GM21360 (cell line): ENCODE measurements around the gene GARNL3.
A peak's percentile ranks its signal among the peaks of the same experiment; 100 is the strongest.

Experiments used
- ATAC-seq: cut with Tn5 transposase; IDR thresholded peaks from one replicate; pipeline ENCODE4 v1.9.1; 2021; ENCODE audit warnings: mild to moderate bottlenecking, moderate library complexity; ENCODE audit not compliant: unreplicated experiment

Gene GARNL3

DNA sequence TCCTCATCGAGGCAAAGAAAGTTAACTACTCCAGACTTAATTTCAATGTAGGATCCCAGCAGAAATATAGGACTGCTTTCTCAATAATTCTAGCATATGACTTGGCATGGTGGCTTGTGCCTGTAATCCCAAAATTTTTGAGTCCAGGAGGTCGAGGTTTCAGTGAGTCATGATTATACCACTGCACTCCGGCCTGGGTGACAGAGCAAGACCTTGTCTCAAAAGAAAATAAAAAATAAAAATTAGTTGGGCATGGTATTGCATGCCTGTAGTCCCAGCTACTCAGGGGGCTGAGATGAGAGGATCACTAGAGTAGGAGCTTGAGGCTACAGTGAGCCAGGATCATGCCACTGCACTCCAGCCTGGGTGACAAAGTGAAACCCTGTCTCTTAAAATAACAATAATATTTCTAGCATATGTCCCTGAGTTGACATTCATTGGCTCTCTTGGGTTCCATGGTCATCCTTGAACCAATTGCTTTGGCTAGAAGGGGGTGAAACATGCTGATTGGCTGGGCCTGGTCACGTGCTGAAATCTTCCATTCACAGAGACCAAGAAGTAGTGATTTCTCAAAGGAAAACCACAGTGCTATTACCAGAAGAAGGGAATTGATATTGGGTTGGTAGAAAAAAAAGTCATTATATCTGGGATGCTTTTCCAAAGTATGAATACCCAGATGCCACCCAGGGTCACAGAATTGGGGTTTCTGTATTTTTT is 31.6 kb upstream of the GARNL3 start:
- no peak for ATAC-seq

DNA sequence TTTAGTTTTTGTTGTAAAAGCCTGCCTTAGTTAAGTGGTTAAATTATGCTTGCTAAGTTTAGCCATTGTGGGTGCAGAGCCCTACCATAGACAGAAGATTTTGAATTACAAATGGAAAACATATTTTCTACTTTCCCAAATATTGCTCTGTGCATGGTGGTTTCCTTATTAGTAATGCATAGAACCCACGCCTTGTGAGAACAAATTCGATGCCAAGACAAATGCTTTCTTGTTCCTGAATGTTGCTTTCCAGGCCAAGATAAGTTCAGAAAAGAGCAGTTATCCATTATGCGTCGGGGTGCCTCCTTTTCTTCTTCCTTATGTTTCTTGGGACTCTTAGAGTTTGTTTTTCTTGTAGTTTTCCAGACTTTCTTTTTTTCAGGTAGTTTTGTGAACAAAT is 31.0 kb upstream of the GARNL3 start:
- no peak for ATAC-seq

DNA sequence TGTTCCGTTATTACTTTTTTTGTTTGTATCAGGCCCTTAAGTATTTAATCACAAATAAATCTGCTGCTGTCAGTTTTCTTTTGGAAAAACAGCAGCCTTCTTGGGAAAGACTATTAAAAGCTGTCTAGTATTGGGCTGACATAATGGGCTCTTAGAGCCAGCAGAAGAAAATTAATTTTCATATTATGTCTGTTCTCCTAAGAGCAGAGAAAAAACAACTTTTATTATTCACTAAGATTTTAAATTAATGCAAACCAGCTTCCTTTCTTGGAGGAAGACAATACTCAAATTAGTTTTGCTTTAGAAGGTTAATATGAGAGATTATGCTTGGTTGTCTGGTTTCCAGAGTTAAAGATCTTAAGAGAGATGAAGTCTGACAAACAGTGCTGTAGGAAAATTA is 30.6 kb upstream of the GARNL3 start:
- no peak for ATAC-seq

GRCh38 chr9:127237801-127238200 is 26.8 kb upstream of the GARNL3 start:
- ATAC-seq, result no peak

DNA sequence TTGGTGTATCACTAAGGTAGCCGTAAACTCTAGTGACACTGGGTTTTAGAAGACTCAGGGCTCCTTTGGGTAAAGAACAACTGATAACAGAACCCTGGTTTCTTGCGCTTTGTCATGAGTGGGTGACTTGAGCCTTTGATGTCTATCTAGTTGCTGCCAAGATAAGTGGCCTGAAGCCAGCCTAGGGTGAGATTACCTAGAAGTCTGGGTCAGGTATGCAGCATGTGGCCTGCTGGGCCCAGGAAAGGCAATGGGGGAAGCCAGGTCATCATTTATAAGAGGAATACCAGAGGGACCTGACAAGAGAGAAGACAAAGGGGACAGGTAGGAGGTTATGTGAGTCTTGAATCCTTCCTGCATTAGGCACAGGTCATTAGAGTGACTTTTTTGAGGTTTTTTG is 23.2 kb upstream of the GARNL3 start:
- ATAC-seq, result no peak

DNA sequence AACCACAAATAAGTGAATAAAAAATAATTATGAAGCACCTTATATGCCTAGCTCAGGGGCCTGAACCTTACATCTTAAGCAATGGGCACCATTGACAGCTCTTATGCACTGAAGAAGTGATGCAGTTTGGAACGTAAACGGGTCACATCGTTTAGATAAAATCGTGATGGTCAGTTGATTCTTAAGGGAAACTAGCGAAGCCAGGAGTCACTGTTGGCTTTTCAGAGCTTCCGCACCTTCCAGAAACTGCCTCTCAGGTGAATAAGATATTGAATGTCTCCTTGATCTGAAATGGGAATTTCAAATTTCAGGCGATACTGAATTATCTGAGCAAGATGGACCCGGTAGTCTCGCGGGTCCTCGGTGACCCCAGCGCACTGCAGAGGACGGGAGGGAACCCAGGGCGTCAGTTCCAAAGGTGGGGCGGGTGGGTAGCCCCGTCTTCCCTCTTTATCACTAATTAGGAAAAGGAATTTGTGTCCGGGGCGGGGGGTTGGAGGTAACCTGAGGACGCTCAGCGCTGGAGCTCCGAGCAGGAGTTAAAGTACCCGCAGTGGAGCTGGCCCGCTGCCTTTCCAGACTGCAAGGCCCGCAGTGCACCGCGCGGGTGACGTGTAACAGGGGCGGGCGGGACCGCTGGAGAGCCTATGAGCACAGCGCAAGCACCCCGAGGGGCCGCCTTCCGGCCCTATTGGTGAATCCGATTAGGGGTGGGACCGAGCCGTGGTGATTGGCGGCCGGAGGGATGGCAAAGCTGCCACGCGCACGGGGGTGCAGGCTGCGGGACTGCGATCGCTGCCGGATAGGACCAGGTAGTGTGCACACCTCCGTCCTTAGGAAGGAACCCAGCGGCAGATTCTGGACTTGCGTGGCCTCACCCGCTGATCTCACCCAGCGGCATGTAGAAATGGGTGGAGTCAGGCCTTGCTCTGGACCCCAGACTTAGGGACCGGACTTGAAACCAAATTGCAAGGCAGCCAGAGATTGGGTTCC is 19.7 kb upstream of the GARNL3 start:
- peak; percentile 98 for ATAC-seq

DNA sequence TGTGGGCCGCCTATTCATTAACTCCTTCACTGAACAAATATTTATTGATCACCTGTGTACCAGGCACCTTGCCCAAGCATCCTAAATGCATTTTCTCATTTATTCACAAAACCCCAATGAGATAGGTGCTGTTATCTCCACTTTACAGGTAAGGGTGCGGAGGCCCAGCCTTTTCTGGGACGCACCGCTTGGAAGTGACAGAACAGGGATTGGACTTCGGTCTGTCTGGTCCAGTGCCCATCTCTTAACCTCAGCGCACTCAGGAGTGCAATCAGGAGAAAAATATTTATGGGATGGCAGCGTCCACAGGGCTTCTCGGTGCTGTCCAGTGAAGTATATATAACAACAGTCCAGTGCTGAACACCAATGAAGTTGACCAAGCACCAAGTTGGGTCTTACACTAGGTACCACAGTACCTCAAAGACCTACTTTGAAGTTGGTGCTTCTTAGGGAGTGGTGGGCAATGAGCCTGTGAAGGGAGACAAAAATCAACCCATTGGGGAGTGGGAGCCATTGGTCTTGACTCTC is 18.9 kb upstream of the GARNL3 start:
- ATAC-seq, result no peak

DNA sequence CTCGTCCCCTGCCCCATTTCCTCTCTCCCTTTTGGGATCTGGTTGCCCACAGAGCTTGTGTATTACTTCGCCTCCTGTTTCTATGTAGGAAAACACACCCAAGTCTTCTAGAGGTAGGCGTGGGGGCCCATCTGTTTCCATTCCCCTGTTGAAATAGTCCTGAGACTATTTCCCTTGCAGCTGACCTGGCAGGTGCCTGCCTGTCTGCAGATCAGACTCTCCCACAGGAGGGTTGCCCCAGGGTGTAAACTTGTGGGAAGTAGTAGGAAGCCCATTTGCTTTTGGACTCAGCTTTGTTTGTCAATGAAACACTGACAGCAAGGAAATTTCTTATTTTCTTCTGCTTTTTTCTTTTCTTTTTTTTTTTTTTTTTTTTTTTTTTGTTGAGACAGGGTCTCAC is 16.3 kb upstream of the GARNL3 start:
- no peak for ATAC-seq

GRCh38 chr9:127249877-127250276 is 14.7 kb upstream of the GARNL3 start:
- no peak for ATAC-seq

DNA sequence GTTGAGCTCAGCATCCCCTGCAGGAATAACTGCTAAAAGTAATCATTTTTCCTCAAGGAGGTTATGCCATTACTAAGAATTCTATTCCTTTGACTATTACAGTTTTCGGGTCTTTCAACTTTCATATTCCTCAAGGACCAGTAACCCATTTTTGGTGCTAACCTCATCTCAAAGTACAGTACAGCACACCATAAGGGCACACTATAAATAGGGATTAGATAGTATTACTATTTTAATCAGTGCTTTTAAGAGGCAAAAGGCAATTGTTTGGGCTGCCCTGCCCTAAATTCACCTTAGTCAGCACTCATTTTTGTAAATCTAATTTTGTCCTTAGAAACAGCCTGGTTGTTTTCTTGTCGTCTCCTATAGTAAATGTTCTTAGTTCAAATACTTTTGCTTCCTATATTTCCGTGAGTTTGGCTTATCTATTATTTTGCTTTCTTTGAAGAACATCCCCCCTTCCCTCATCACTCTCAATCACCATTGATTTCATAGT is 13.6 kb upstream of the GARNL3 start:
- ATAC-seq, result no peak

- ATAC-seq, result no peak
These were observed 11.9 kb upstream of the GARNL3 start for GRCh38 chr9:127252410-127253318.

GRCh38 chr9:127253446-127253845 is 11.1 kb upstream of the GARNL3 start:
- ATAC-seq, result no peak

GRCh38 chr9:127255692-127256091 is 8.9 kb upstream of the GARNL3 start:
- no peak for ATAC-seq

GRCh38 chr9:127256324-127256723 is 8.2 kb upstream of the GARNL3 start:
- ATAC-seq, result no peak

DNA sequence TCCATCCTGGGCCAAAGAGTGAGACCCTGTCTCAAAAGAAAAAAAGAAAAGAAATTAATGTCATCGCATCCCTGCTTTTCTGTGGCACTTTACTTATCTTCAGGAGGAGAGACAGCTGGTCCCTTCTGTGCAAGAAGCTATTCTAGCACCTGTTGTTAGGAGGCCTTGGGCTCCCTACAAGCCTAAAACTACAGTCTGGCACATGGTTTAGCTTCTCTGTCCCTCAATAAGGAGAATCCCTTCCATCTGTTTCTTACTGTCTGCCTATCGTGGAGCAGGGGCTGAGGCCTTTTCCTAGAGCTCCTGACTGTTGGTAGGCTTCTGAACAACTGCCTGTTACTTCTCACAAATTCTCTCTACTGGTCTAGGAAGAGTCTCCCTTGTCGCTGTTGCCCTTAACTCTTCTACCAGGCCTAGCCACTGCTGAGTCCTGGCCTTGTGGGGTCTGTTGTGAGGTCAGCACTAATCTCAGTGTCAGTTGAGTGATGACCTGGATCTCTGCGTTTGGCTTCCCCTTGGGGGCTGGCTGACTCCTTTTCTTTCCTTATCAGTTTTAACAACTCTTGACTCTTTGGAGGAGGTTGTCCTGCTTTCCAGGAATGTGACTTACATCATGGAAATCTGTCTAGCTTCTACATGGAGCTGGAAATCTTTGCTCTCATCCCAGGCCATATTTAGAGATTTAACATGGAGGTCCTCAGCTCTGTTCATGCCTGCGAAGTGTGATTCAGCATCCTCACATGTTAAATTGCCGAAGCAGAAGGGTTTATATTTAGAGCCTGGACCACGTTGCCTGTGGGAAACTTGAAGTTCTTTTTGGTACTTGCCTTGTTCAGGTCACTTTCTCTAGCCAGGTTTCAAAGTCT is 5.7 kb upstream of the GARNL3 start:
- no peak for ATAC-seq

DNA sequence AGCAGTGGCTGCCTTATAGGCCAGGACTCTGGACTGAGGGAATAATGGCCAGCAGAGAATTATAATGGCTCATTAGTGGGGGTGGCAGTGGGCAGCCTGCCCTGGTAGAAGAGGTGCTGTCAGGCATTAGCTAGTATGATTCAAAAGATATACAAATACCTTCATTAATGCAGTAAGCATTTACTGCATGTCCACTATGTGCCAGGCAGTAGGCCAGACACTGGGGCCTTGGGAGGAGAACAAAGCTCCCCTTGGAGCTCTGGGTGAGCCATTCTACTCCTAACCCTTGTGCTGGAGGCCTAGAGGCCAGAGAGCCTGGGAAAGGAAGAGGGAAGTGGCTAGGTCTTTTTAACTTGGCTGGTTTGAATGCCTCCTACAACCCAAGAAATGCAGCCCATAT is 2.0 kb upstream of the GARNL3 start:
- no peak for ATAC-seq

DNA sequence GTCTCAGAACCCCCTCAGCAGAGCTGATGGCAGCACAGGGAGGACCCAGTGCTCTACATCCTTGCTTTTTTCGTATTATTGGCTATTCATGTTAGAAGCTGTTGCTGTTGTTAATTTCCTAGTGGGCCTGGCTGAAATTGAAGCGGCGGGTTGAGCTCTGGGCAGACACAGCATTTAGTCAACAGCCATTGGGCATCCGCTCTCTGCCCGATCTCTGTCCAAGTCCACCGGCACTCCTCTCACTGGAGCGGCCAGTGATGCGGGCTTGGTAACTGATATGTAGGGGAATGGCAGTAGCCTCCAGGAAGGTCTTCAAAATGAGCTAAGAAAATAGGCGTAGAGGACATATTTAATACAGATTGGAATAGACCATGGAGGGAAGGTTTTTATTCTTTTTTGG is 1.3 kb upstream of the GARNL3 start:
- ATAC-seq, result no peak

DNA sequence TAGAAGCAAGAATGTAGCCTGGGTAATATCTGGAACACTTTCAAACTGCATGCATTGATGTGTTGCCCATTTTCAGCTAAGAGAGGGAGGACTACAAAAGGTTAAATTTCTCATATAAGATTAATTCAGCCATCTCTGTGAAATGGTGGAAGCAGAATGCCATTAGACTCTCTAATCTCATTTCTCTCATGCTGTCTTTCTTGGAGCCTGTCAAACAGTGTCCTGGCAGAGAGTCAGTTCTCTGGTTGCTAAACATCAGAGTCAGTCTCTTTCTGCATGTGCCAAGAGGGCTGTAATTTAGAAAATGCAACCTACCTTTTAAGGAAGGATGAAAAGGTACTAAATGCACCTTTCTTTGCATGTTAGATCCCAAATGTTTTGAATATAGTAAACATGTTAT is 910 bp upstream of the GARNL3 start:
- no peak for ATAC-seq

GRCh38 chr9:127267793-127268525 is 3.4 kb downstream of the GARNL3 start:
- no peak for ATAC-seq
